Stimulated activated CD4-positive, alpha-beta T cell treated with anti-CD3 and anti-CD28 coated beads, Interleukin-12 subunit alpha, Interleukin-12 subunit beta, amount 100 ng/mL, for 4 hours (primary cell): ENCODE measurements around the gene TYSND1.
"Not testable (repeated sequence)": the region's sequence is repeated elsewhere in the genome, so short reads cannot be mapped to it uniquely, and the experiment has no call there.

Experiments
- DNase-seq: peaks from one replicate; pipeline ENCODE4 v3.0.0-alpha.2; 2020

The TYSND1 gene

GRCh38 chr10:70162892-70163201 is 16.3 kb upstream of the TYSND1 start:
- peak; percentile 45 for DNase-seq

DNA sequence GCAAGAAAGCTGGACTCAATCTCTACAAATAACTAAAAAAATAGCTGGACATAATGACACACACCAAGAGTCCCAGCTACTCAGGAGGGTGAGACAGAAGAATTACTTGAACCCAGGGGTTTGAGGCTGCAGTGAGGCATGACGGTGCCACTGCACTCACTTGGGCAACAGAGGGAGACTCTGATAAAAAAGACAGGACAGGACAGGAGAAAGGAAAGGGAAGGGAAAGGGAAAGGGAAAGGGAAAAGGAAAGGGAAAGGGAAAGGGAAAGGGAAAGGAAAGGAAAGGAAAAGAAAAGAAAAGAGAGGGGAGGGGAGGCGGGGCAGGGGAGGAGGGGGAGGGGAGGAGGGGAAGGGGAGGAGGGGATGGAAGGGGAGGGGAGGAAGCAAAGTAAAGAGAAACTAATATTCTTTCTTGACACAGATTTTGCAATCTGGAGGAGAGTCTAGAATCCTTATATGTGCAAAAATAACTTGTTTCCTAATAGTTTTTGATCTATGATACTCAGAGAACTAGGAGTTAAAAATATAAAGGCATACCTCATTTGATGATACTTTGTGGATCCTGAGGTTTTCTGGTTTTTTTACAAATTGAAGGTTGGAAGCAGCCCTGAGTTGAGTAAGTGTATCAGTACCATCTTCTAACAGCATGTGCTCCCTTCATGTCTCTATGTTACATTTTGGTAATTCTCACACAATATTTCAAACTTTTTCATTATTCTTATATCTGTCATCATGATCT is 15.8 kb upstream of the TYSND1 start:
- no peak for DNase-seq

DNA sequence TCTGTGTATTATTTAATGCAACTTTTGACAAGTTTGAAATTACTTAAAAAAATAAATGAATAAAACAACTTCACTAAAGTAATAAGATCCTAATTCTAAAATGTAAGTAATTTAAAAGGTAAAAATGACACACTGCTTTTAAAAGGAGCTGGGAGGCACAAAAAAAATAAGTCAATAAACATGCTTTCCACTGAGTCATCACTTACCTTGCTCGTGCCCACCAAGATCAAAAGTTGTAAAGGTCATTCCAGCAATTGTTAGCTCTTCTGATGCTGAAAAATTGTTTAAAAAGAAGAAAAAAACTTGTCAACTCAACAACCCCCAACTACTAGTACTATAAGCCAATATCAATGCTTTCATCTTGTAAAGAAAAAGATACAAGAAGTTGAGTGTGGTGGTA is 14.3 kb upstream of the TYSND1 start:
- DNase-seq: no peak

DNA sequence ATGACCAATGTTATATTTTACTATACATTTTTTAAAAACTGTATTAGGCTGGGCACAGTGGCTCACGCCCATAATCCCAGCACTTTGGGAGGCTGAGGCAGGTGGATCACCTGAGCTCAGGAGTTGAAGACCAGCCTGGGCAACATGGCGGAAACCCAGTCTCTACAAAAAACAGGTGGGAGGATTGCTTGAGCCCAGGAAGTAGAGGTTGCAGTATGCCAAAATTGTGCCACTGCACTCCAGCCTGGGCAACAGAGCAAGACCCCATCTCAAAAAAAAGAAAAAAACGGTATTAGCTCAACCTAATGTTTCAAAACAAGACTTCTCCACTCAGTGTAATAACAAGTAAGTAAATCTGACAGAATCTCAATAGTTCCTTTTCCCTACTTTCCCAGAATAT is 12.9 kb upstream of the TYSND1 start:
- not testable (repeated sequence) for DNase-seq

GRCh38 chr10:70158113-70158512 is 11.6 kb upstream of the TYSND1 start:
- DNase-seq: no peak

DNA sequence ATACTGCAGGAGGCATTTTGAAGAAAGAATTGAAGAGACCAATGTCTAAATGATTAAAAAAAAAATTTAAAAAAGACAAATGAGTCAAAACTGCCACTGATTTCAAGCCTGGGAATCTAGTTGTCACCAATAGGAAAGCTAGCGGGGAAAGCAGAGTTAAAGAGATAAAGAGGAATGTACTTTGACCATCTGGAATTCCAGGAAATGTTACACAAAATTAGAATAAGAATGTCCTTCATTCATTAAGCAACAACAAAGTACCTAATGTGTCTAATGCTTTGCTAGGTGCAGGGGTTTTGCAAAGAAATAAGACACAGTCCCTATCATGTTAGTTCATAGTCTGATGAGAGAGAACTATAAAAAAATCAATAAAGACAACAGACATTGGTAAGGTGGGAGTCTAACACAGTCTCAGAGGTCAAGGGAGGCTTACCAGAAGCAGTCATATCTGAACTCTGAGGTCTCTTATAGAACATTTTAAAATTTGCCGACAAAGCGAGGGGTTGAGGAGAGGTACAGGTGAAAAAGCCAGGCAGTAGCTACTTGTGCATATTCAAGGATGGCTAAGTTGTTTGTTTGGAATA is 8.8 kb upstream of the TYSND1 start:
- DNase-seq: no peak

GRCh38 chr10:70148516-70148915 is 2.0 kb upstream of the TYSND1 start:
- no peak for DNase-seq

DNA sequence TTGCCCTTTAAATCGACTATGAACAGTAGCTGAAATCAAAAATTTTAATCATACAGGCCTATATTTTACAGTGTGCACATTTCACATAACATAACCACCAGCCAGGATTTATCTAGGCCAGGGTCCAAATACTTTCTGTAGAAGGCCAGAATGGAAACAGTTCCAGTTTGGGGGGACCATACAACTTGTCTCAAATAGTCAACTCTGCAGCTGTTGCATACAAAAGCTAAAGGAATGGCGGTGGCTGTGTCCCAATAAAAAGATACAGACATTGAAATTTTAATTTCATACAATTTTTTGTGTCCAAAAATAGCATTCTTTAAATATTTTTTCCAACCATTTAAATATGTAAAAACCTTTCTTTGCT is 742 bp upstream of the TYSND1 start:
- DNase-seq: no peak

DNA sequence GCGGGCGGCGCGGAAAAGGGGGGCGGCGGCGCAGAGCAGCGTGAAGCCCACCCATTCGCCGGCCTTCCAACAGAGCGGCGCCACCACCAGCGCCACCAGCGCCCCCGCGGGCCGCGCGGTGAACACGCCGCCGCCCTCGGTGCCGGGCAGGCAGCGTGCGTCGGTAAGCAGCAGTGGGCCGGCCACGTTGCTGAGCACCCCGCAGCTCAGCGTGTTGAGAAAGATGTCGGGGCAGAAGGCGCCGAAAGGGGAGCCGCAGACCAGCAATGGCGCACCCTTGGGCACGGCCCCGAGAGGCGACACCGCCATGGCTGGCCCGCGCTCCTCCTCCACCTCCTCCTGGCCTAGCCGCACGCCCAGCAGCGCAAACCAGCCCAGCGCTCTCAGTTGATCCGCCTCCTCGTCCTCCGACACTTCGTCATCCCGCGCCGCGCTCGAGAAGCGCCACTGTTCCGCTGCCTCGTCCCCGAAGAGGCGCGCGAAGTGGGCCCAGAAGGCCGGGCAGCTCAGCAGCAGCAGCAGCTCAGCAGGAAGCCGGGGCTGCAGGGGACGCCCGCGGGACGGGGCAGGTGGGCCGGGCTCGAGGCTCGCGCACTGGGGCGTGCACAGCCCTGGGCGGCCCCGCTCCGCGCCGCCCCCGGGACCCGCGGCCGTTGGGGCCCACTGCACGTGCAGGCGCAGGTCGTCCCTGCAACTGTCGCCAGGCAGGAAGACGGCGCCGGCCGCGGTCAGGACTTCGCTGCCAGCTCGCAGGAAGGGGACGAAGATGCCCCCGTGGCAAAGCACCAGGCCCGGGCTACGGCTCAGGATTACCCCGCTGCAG is 623 bp downstream of the TYSND1 start:
- peak; percentile 61 for DNase-seq

GRCh38 chr10:70145166-70145665 is 1.3 kb downstream of the TYSND1 start:
- no peak for DNase-seq

GRCh38 chr10:70144372-70145110 is 2.0 kb downstream of the TYSND1 start:
- no peak for DNase-seq

DNA sequence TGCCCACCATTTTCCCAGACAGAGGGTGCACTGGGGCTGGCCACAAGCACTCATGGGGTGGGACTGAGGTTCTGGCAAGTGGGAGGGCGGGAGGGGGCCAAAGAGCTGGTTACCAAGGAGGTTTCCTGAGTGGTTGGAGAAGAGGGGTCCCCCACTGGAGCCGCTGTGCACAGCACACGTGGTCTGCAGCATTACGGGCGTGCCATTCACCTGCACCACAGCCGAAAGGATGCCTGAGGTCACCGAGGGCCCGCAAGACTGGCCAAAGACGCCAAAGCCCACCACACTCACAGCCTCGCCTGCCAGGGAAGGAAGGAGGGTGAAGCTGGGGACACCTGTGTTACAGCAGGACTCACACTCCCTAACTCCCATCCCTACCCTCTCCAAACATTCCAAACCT is 3.9 kb downstream of the TYSND1 start:
- no peak for DNase-seq

DNA sequence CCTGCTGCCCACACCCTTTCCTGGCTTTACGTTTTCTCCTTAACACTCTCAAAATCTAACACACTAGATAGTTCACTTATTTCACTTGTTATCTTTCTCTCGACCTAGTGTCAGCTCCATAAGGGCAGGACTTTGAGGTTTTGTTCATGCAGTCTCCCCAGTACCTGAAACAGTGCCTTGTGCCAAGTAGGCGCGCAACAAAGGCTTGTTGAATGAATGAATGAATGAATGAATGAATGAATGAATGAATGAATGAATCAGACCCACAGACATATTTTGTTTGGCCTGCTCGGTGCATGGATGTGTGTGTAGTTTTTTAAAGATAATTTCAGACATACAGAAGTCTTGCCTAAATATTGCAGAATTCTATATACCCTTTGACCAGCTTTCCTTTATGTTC is 6.2 kb downstream of the TYSND1 start:
- DNase-seq: no peak

- DNase-seq: no peak
These were observed 6.6 kb downstream of the TYSND1 start for GRCh38 chr10:70139997-70140250.

DNA sequence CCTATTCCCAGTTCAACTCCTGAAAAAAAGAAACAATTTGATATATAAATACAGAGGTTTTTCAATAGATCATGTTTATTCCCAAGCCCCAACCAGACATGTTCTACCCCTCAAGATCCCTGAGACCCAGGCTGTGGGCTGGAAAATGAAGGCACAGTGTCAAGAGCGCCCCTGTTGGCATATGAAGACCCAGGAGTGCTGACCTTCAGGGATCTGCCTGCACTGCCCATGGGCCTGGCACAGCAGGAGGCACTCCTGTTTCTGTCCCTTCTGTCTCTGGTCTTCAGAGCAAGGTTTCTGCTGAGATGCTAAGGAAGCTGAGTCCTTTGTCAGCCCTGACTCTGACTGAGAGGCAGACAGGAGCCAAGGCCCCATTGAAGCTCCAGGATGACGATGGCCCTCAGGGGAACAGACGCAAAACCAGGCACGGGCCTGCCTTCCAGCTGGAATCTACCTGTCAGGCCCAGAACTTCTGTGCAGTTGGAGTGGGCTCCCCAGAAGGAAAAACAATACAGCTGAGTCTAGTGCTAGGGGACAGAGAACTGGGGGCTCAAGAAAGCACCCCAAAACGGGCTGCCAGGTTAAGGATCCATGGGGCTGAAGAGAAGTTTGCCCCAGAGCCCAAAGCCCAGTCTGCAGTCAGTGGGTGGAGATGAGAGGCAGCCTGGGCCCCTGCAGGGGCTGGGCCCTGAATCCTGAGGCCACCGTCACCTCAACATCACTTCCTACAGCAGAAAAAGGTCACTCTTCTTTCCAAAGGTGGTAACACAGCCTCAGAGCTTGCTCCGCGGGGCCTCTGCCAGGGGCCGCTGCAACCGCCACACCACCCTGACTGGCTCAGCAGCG is 7.1 kb downstream of the TYSND1 start:
- no peak for DNase-seq

GRCh38 chr10:70137927-70138883 is 8.3 kb downstream of the TYSND1 start:
- DNase-seq: no peak

- no peak for DNase-seq
These were observed 9.4 kb downstream of the TYSND1 start for GRCh38 chr10:70137135-70137534.

DNA sequence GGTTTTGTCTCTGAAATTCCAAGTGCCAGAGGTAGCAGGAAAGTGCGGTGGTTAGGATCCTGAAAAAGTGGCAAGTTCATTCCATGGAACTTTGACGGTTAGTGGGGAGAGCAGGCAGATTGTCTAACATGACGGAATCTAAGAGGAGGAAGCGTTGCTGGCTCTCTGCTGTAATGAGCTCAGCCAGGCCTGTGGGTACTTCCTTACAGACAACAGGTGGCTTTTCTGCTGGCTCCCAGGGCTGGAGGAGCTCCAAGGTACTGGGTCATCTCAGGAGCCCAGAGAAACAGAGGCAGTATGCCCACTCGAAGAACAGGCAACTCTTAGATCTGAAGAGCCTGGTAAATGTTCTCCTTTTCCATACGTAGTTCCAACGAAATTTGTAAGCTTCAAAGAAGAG is 10.8 kb downstream of the TYSND1 start:
- no peak for DNase-seq

DNA sequence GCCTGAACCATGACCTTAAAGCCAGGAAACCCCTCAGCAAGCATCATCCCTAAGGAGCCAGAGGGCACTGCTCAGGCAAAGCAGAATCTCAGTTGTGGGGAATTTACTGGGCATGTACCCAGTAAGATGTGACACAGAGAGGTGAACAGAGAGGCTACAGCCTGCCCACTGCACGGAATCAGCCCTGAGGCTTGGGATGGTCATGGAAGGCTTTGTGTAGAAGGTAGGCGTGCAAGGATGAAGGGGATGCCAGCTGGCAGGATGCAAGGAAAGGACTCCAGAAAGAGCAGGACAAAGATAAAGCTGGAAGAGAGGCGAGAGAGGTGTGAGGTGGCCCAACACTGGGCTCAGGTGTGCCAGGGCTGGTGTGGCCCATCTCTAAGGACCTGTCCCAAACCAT is 11.5 kb downstream of the TYSND1 start:
- DNase-seq: no peak

DNA sequence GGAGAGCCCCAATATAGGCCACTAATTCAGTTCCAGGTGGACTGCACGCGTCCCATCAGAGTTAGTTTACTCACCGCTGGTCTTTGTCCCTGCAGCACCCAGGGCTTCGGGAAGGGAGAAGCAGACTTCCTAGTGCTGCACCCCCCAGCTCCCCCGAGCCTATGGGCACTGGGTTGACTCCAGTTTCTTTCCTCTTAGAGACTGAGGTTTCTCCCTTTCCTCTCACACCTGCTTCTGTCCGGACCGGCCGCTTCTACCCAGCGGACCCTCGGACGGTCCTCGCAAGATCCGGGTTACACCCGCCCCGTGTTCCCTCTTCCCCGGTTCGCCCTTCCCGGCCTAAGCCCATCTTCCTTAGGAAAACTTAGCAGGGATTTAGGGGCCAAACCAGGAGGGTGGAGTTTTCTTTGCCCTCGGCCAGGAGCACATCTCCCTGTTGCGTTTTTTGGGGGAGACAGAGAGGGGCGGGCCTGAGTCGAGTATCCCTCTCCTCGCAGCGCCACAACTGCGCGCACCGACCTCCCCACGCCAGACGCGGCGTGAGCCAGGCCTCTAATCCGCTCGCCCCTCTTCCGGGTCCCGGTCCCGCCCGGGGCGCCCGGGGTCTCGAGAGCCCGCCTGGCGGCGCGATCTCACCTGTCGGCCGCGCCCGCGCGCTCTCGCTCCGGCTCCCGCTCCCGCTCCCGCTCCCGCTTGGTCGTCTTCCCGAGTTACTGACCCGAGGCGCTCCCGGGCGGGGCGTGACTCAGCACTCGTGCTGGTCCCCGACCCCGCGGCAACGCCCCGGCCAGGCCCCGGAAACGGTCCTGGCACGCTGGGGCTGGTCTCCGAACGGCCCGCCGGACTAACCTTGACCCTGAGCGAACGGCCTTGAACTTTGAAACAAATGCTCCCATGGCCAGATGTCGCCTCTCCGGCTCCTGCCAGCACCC is 14.1 kb downstream of the TYSND1 start, which contains the start of gene AIFM2:
Gene AIFM2, minus strand, starts transcription at position 728 of the 932 bp plus-strand sequence. CDS start 8,741 bp downstream, outside the sequence.
- DNase-seq: peak; percentile 36
